Osteocyte (in vitro differentiated cells): ENCODE measurements around the gene FGF3. TPM values are rescaled to one million over a fixed set of nuclear protein-coding genes. Genes with fewer than 3 reads are reported as not detected.

Experiments
- DNase-seq: peaks from one replicate; pipeline ENCODE4 v3.0.0; 2021; ENCODE audit warnings: mixed read lengths; ENCODE audit not compliant: unreplicated experiment; ENCODE audit errors: extremely low spot score
- H3K27ac Mint-ChIP-seq: one replicate; pipeline ENCODE4 v1.8.0; 2021; ENCODE audit warnings: mild to moderate bottlenecking, mixed read lengths; ENCODE audit not compliant: unreplicated experiment
- H3K27me3 Mint-ChIP-seq: one replicate; pipeline ENCODE4 v1.8.0; 2021; ENCODE audit warnings: mixed read lengths; ENCODE audit not compliant: unreplicated experiment
- H3K36me3 Mint-ChIP-seq: one replicate; pipeline ENCODE4 v1.8.0; 2021; ENCODE audit warnings: mixed read lengths; ENCODE audit not compliant: unreplicated experiment
- H3K4me1 Mint-ChIP-seq: one replicate; pipeline ENCODE4 v1.8.0; 2021; ENCODE audit warnings: mixed read lengths; ENCODE audit not compliant: unreplicated experiment
- H3K4me3 Mint-ChIP-seq: one replicate; pipeline ENCODE4 v1.8.0; 2021; ENCODE audit warnings: mild to moderate bottlenecking, moderate library complexity, mixed read lengths; ENCODE audit not compliant: unreplicated experiment
- H3K9me3 Mint-ChIP-seq: one replicate; pipeline ENCODE4 v1.8.0; 2021; ENCODE audit warnings: mixed read lengths; ENCODE audit not compliant: unreplicated experiment
- total RNA-seq: library from RNA; stranded (reverse); gene quantifications from 2 replicates; pipeline ENCODE4 v1.2.1, GENCODE V29; 2021
- TF ChIP-seq, protein P1 (sequence below): fragments of 200-600 bp; sonication (generic); IDR thresholded peaks from 2 replicates; pipeline ENCODE4 v1.5.0; 2021; ENCODE audit warnings: antibody characterized with exemption, mild to moderate bottlenecking, moderate library complexity

FGF3 gene
- total RNA-seq, 1 donor from 2014 or later, result 2.5 TPM

DNA sequence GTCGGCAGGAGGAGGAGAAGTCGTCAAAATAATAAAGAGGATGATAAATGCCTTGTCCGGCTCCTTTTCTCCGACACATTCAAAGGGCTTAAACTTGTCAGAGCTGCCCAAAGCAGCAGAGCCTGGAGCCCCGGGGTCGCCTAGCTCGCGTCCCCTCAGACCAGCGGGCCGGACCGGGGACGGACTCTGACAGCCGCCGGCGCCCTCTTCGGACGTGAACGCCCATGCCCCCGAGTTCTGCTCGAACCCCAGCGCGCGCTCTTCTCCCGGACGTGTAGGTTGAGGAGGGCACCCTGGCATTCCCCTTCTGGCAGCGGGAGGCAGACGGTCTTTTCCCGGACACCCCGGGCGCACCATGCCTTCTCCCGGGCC, 999 bp downstream of the FGF3 start:
- no peak for DNase-seq
- TF ChIP-seq, protein P1, sequence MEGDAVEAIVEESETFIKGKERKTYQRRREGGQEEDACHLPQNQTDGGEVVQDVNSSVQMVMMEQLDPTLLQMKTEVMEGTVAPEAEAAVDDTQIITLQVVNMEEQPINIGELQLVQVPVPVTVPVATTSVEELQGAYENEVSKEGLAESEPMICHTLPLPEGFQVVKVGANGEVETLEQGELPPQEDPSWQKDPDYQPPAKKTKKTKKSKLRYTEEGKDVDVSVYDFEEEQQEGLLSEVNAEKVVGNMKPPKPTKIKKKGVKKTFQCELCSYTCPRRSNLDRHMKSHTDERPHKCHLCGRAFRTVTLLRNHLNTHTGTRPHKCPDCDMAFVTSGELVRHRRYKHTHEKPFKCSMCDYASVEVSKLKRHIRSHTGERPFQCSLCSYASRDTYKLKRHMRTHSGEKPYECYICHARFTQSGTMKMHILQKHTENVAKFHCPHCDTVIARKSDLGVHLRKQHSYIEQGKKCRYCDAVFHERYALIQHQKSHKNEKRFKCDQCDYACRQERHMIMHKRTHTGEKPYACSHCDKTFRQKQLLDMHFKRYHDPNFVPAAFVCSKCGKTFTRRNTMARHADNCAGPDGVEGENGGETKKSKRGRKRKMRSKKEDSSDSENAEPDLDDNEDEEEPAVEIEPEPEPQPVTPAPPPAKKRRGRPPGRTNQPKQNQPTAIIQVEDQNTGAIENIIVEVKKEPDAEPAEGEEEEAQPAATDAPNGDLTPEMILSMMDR, result no peak

DNA sequence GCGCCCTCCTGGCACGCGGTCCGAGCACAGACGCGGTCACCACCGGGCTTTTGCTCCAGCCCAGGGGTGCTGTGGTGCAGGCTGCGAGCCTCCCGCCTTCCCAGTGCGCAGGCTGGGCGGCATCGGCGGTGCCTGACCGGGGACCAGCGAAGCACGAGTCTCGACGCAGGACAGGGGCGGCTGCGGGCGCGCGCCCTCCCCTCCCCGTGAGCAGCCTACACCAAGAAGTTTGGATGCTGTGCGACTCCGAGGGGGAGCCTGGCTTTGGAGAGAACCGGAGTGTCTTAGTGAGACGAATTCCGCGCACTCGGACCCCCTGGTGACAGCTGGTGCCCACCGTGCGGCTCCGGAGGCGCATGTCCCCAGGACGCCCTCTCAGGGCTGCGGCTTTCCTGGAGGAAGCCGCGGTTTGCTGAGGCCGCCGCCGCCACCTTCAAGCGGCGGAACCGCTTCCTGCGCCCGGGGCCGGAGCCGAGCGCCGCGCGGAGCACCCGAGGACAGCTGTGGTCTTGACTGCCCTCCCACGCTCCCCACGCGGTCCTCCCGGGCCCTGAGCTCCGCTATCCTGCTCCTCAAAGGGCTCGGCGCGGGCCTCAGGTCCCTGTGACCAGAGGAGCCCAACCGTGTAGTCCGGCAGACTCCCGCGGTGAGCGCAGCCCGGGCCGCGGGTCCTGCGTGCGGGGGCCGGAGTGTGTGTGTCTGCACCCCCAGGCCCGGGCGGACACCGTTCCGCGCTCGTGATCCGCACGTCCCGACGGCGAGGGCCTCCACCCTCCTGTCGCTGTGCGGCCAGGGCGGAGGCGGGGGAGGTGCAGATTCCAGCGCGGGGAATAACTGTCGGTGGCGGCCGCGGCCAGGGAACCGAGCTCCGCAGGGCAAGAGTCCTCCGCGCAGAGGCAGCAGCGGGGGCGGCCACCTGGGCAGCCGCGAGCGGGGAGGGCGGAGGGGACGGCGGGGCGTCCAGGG, 1.7 kb downstream of the FGF3 start:
- Mint-ChIP-seq H3K4me1 (peaks cover 3% of the 10 kb centered on the region), H3K27ac (no peak overlapping the region), H3K27me3 (peaks cover 53% of the 10 kb centered on the region), H3K36me3 (no peaks in the 10 kb centered on the region), H3K9me3 (no peaks in the 10 kb centered on the region), H3K4me3 (peak overlapping the region; percentile 56)
- DNase-seq, result no peak
- TF ChIP-seq, protein P1, result no peak

More for the DNA sequence above, 999 bp downstream of the FGF3 start:
- Mint-ChIP-seq H3K27ac (no peak overlapping the region), H3K4me1 (peaks cover 3% of the 10 kb centered on the region), H3K9me3 (no peaks in the 10 kb centered on the region), H3K27me3 (peaks cover 58% of the 10 kb centered on the region), H3K4me3 (peak overlapping the region; percentile 56), H3K36me3 (no peaks in the 10 kb centered on the region)

DNA sequence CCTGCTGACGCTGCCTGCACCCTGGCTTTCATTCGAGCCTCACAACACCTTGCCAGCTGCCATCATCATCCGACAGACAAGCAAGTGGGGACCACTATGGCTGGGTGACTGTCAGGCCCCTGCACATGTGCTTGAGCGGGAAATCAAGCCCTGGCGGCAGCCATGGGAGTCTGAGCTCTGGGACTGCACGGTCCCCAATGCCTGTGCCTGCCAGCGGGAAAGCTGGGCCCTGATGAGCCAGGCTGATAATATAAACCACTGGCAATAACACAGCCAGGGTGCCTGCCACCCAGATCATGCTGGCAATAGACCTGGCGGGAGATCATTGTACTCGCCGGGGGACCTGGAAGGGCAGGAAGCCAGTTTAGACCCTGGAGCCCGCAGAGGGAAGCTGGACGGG, 2.5 kb downstream of the FGF3 start:
- Mint-ChIP-seq H3K27ac (no peak overlapping the region), H3K4me1 (peaks cover 3% of the 10 kb centered on the region), H3K4me3 (no peak overlapping the region), H3K27me3 (peaks cover 44% of the 10 kb centered on the region), H3K9me3 (no peaks in the 10 kb centered on the region), H3K36me3 (no peaks in the 10 kb centered on the region)
- TF ChIP-seq, protein P1, result no peak
- no peak for DNase-seq

DNA sequence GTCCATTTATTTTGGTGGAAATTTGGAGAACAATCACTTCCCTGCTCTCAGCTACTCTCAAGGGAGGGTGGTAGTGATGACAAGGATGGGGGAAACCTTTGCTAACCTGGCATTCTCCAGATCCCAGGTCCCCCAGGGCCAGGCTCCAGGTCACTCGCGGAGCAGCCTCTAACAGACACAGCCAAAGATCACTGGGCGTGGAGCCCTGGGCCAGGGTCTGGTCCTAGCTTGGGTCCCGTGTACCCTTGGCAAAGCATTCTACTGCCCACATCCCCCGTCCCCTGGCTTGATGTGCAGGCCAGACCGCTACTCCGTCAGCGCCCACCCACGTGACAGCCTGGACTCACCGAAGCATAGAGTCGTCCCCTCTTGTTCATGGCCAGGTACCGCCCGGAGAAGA, 3.2 kb downstream of the FGF3 start:
- Mint-ChIP-seq H3K27ac (no peak overlapping the region), H3K4me3 (no peak overlapping the region), H3K27me3 (peaks cover 41% of the 10 kb centered on the region), H3K36me3 (no peaks in the 10 kb centered on the region), H3K4me1 (peaks cover 3% of the 10 kb centered on the region), H3K9me3 (no peaks in the 10 kb centered on the region)
- DNase-seq, result no peak
- TF ChIP-seq, protein P1, result no peak

DNA sequence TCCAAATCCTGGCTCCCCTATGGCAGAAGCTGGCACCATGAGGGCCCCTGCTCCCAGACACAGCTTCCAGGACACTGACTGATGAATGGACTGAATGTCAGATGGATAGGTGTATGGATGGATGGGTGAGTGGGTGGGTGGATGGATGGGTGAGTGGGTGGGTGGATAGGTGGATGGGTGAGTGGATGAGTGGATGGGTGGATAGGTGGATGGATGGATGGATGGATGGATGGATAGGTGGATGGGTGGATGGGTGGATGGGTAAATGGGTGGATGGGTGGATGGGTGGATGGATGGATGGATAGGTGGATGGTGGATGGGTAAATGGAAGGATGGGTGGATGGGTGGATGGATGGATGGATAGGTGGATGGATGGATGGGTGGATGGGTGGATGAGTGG, 4.3 kb downstream of the FGF3 start:
- Mint-ChIP-seq H3K27ac (no peak overlapping the region), H3K36me3 (no peaks in the 10 kb centered on the region), H3K4me3 (no peak overlapping the region), H3K9me3 (no peaks in the 10 kb centered on the region), H3K4me1 (peaks cover 2% of the 10 kb centered on the region), H3K27me3 (peaks cover 32% of the 10 kb centered on the region)
- no peak for DNase-seq
- TF ChIP-seq, protein P1, result no peak
